ENCODE measurements around the gene C2CD3. TPM values are rescaled to one million over a fixed set of nuclear protein-coding genes. Genes with fewer than 3 reads are reported as not detected.

C2CD3 gene, protein sequence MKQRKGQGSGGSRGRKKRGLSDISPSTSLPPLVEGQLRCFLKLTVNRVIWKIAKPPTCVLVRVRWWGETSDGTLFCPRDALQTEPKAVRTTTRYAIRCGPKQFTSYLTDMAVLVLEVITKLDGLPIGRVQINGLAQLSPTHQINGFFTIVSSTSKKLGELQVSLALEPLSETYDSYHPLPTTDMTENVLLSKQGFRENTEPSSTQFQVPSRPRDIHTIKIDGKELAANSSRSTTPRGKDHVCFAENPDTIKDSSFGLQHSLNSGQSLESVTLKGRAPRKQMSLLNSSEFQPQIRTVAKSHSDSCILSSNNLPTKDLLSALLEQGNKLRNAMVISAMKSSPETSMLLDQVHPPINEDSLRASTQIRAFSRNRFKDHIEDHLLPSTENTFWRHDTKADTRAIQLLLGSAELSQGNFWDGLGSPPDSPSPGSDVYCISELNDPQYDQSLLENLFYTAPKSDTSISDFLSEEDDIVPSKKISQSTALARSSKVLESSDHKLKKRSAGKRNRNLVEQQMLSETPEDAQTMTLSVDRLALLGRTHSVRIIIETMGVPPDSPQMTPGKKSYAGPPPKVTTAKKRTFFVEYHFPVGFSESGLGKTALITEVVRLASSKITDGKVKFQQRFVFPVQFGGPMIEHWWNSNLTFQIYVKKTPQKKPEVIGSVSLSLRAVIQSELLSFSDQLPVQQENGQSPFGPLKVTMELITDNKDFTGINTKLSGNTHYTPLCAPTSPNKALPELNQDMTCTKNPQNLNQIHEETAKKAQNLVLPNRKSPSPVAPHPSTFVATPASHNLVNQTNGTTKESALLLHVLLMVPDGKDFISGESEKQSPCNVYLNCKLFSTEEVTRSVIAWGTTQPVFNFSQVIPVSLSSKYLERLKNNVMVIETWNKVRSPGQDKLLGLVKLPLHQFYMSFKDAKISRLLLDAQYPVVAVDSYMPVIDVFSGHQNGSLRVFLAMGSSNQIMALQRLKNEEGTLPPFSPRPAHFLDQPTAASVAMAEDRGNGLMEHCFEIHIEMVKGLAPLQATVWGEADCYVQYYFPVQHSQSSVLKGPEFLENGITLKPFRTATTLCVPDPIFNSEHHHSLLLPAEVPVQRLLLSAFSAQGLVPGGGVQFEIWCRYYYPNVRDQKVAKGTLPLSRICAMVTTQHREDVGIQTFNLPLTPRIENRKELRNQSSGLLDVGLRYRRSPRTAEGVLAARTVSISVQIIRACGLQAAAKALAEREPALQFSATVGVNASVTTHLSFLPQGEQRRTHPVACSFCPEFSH (N-terminal part only)
- total RNA-seq, result 10 to 100 TPM; 19.2 to 22.7 TPM
- long read RNA-seq, partial matches to known transcripts, result 5 of 9 reads
- long read RNA-seq, other reads (novel, unspliced or antisense), result 4 of 9 reads

DNA sequence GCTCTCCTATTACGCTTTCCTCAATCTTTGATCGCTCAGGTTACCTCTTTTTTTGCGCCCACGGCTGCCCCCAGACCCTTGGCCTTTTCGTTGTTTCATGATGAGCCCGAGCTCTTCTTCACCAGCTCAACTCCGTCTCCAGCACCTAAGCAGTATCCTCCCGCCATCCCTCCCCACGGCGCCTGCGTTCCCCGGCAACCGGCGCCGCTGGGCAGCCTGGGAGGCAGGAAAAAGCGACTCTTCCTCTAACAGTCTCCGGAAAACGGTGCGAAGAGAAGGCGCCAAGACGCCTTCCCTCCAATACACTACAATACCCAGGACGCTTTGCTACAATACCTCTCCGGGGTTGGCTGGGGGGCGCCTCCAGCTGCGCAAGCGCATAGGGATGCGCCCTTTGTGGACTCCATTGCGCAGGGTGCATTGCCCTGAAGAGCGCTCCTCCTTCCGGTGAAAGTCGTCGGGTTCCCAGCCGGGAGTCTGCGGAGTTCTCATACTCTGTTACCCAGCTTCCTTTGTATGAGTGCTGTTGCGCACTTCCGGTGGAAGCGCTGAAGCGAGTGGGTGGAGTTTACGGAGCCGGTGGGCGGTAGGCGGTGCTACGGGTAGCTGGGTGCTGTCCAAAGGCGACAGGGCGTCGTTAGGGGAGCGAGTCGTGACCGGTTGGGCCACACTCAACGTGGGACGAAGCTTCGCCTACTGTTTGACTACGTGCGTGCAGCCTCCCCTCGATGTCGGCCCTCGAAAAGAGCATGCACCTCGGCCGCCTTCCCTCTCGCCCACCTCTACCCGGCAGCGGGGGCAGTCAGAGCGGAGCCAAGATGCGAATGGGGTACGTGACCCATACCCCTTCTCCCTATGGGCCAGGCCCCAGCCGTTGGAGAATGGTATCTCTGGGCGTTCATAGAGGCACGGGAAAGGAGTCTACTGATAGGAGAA, at the start of gene C2CD3, which contains the start of gene PPME1:
C2CD3 (minus strand) TSS at position 309 of the 936 bp plus-strand sequence; CDS start at position 99, 210 bp downstream.
PPME1 (plus strand) TSS at position 596 of the 936 bp plus-strand sequence; CDS start at position 729, 133 bp downstream.
- DNase-seq (peak; percentile 98 to 99), ATAC-seq (peak; percentile 90)
- intact Hi-C loops (cut with DNase I, micrococcal nuclease), result no loop called here

DNA sequence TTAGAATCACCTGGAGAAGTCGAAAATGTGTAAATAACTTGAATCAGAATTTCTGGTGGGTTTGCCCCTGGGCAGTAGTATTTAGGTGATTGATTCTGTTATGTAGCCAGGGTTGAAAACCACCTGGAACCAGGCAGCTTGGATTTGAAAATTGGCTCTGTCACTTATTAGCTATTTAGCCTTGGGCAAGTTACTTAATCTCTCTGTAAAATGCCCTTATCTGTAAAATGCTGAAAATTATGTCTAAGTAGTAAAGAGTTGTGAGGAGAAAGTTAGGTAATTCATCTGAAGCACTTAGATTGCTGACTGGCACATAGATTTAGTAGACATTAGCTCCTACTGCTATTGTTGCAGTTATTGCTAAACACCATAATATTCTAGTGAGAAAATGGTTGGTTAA, 49.6 kb upstream of the C2CD3 start:
- ATAC-seq (no peak), DNase-seq (no peak)
- intact Hi-C loops (cut with DNase I, micrococcal nuclease), result no loop called here

DNA sequence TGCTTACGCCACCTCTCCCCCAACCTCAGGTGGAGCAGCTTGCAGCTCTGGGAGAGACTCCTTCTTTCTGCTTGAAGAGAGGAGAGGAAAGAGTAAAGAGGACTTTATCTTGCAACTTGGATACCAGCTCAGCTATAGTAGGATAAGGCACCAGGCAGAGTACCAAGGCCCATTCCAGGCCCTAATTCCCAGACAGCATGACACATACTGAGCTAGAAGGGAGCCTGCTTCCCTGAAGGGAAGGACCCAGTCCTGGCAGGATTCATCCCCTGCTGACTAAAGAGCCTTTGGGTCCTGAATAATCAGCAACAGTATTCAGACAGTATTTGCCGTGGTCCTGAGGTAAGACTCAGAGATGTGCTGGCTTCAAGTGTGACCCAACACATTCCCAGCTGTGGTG, 41.7 kb upstream of the C2CD3 start:
- ATAC-seq (no peak), DNase-seq (no peak)
- intact Hi-C loops (cut with DNase I, micrococcal nuclease), result no loop called here

DNA sequence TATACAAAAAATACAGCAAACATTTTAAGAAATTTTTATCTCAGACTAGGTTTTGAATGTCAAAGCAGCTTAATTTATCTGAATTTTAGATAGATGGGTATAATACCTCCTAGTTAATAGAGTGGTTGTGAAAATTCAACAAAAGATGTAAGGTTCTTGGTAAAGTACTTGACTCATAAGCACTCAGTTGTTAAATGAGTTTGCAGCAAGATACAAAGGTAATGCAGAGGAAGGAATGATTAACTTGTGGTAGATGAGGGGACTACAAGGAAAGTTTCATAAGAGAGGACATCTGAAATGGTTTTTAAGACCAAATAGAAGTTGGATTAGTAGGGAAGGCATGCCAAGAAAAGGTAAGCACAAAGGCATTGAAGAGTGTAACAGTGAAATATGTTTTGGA, 37.7 kb upstream of the C2CD3 start:
- ATAC-seq, result no peak
- DNase-seq, result no peak
- intact Hi-C loops (cut with DNase I, micrococcal nuclease), result no loop called here

DNA sequence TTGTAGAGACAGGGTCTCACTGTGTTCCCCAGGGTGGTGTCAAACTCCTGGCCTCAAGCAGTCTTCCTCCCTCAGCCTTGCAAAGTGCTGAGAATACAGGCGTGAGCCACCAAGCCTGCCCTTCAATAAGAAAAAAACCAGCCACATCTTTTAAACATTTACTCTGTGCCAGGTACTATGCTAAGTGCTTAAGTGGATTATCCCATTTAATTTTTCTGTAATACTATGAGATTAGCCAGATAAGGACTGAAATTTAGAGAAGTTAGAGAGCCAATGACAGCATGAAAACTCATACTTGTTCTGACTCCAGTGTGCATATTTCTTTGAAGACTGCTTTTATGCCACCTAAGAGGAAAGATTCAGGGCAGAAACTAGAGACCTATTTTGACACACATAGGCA, 35.9 kb upstream of the C2CD3 start:
- intact Hi-C loops (cut with DNase I, micrococcal nuclease), result no loop called here
- no peak for DNase-seq
- no peak for ATAC-seq

DNA sequence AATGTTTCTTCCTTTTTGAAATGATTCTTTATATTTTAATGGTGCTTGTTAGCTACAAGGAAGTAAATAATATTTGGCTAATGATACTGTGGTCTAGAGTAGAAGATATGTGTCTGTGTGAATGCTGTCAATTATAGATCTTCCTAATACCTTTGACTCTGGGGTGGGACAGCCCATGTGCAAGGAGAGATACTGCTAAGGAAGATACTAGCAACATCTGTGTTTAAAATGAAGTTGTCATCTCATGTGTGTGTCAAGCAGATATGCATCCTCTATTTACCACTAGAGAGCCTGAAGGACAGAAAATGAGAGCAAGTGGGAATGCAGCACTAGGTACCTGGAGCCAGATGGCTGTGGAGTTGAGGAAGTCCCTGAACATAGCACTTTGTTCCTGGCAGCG, 34.4 kb upstream of the C2CD3 start:
- DNase-seq, result no peak
- intact Hi-C loops (cut with DNase I, micrococcal nuclease), result no loop called here
- no peak for ATAC-seq

DNA sequence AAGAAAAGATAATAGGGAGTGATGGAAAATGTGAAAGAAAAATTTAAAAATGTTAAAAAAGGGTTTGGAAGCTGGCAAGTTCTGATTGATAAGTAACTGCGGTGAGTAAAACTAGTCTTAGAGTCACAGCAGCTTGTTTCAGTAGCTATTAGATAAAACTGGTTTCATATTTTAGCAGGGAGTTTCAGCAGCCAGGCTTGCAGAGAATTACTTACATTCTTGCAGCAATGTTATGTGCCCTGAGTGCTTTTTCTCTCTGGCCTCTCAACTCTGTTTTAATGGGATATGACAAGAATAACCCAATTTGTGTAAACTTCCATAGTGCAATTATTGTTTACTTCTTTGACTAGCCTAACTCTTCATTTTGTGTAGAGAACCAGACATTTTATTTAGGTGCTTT, 33.9 kb upstream of the C2CD3 start:
- no peak for ATAC-seq
- intact Hi-C loops (cut with DNase I, micrococcal nuclease), result no loop called here
- no peak for DNase-seq

DNA sequence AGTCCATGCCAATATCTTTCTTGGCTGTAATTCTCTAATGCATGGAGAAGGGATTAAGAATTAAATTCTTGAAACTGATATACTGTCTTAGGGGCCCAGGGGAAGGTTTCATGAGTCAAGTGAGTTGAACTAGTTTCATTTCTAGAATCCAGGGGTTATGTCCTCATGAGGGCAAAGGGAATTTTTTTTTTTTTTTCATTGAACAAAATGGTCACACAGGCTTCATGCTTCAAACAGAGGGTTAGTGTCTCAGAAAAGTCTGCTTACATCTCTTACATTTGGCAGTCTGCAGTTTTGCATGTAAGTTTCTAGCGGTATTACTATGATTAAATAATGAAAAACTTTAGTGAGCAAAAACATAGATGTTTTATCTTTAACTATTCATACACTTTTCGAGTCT, 33.2 kb upstream of the C2CD3 start:
- no peak for DNase-seq
- ATAC-seq, result no peak
- intact Hi-C loops (cut with DNase I, micrococcal nuclease), result no loop called here

DNA sequence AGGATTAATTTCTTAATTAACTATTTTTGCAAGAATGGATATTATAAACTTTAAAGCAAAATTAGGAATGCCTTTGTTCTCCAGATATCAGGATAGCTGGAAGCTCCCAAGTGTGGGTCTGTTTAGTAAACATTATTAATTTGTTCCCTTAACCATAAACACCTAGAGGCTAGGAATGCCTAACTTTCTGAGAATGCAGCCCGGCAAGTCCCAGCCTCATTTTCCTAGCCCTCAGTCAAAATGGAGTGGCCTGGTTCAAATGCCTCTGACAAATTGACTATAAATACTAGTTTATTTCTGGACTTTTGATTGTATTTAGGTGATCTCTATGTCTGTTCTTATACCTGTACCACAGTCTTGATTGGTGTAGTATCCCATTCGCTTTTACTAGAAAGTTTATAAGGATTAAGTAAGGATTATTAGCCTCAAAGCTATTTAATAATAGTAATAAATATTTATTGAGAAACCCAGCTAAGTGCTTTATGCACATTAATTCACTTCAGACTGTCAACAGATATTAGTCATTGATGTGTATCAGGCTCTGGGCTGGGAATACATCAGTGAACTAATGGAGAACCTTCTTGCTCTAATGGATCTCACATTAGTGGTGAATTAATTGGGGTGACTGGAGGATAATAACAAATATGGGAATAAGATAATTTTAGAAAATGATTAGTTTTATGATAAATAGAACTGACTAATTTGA, 26.1 kb upstream of the C2CD3 start:
- intact Hi-C loops (cut with DNase I, micrococcal nuclease), result no loop called here
- DNase-seq (no peak), ATAC-seq (no peak)

DNA sequence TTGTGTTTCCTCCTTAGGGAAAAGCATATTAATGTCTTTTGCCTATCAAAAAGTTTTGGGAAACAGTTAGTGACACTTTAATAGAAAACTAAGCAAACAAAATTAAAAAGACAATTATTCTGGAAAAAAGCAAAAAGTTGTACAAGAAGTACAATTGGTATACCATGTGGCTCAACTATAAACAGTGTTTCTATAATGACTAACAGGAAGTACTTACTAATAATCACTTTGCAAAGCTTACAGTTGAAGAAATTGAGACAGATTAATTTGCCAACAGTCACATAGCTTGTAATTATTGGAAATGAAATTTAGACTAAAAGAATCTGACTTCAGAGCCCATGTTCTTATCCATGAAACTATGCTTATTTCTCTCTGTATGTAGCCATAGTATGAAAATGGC, 25.0 kb upstream of the C2CD3 start:
- no peak for DNase-seq
- ATAC-seq, result no peak
- intact Hi-C loops (cut with DNase I, micrococcal nuclease), result no loop called here

DNA sequence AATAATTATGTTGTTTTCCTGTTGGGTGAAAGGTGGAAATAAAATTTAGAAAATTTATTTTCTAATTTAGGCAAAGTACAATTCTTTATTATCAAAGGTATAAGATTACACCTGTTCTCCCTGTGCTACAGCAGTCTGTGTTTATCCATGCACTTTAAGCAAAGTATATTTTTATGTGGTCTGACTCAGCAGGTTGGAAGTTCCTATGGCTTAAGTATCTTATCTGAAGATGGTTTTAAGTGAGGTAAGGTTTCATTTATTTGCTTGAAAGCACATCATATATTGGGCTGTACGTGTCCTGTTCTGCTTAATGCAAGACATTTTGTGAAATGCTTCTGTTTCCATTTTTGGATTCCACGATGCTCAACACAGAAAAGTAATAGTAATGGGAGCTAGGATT, 14.9 kb upstream of the C2CD3 start:
- DNase-seq (no peak), ATAC-seq (no peak)
- intact Hi-C loops (cut with DNase I, micrococcal nuclease), result no loop called here

DNA sequence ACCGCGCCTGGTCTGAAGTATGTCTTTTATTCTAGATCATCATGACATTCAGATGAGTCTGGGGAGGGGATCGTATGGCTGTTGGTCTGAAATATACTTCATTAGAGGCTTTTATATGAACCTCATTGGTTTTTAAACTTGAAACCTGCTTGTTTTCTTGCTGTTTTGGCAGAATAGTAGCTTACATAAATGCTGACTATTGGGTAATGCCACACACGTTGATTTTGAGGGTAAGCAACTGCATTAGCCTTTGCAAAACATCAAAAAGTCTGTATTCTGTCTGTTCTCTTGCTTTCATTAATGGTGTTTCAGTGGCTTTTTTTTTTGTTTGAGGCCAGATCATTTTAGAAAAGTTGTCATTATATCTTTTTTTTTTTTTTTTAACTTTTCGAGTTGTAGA, 14.5 kb upstream of the C2CD3 start:
- intact Hi-C loops (cut with DNase I, micrococcal nuclease), result no loop called here
- ATAC-seq (no peak), DNase-seq (no peak)

DNA sequence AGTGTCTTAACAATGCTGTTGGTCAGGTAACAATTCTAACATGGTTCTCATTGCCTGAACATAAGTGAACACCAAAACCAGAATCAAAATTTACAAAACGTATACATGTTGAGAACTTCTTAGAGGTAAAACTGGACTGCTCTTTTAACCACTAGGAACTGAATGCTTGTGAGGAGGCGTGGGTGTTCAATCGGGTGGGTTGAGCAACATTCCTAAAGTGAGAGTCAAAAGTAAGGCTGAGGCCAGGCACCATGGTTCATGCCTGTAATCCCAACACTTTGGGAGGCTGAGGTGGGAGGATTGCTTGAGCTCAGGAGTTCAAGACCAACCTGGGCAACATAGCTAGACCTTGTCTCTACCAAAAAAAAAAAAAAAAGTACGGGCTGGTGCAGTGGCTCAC, 11.8 kb upstream of the C2CD3 start:
- intact Hi-C loops (cut with DNase I, micrococcal nuclease), result no loop called here
- ATAC-seq, result no peak
- DNase-seq, result no peak

DNA sequence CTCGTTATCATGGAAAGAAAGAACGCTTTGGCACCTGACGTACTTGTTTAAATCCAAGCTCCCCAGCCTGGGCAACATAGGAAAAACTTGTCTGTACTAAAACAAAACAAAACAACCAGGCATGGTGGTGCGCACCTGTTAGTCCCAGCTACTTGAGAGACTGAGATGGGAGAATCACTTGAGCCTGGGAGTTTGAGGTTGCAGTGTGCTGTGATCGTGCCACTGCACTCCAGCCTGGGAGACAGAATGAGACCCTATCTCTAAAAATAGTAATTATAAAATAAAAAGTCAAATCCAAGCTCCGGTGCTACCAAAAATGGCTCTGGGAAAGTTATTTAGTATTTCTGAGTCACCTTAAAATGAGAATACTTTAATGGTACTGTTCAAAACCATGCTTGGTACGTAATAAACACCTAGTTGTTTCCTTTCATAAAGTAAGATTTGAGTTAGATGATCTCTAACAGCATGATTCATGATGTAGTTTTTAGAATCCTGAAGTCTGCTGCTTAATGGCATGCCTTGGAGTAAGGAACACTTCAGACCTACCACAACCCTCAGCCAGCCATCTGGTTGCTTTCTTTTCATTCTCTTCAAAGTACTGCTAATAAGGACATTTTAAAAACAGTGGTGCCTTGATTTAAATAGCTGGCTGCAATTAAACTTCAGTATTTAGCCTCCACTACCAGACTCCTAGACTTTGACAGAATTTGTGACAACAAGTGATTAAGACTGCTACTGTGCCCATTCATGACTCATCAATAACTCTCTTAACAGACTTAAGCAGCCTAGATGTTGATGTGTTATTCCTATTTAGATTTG, 8.6 kb upstream of the C2CD3 start:
- no peak for ATAC-seq
- intact Hi-C loops (cut with DNase I, micrococcal nuclease), result no loop called here
- DNase-seq, result no peak

DNA sequence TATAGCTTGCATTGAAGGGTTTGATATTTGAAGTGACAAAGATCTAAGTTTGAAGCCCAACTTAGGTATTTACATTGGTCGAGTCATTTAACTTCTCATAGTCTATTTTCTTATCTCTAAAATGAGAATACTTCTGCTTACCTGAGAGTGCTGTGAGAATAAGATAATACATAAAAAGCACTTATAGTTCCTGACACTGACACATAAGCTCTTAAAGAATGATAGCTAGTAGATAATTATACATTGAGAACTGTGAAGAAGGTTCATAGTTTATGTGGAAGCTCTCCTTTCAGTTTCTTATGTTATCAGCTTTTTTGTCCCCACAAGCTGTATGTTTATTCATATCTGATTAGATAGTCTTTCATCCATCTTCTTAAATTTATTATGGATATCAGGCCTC, 5.1 kb upstream of the C2CD3 start:
- DNase-seq, result no peak
- intact Hi-C loops (cut with DNase I, micrococcal nuclease), result no loop called here
- ATAC-seq, result no peak

DNA sequence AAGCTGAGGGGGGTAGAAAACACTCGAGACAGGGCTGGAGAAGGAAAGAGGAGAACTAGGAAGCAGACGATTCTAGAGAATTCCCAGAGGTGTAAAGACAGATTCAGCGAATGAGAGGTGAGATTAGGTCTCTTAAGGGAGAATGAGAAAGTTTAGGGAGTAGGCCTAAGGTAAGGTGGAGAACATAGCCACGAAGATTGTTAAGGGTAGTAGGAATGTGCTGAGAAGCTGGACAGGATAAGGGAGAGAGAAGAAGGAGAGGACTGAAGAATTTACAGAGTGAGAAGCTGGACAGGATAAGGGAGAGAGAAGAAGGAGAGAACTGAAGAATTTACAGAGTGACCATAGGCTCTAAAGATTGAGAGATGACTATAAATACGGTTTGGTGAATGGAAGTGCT, 1.2 kb upstream of the C2CD3 start:
- ATAC-seq (peak; percentile 5), DNase-seq (no peak)
- intact Hi-C loops (cut with DNase I, micrococcal nuclease), result no loop called here

DNA sequence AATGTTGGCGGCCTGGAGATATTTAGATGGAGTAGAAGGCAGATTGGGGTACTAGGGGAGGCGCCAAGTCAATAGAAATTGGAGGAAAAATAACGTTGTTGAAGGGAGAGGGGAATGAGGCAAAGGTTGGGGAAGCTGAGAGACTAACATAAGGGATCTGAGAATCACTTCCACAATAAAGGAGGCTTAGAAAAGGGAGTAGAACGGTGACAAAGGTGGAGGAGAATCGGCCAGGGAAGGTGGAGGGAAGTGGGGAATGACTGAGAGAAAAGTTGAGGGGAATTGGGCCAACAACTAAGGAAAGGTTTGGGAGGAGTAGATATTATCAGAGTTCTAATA, 797 bp upstream of the C2CD3 start:
- intact Hi-C loops (cut with DNase I, micrococcal nuclease), result no loop called here
- no peak for ATAC-seq
- peak in 1 of 2 donors; percentile 11 for DNase-seq

Measured in left colon (tissue), 2 donors.